Hepatocyte (in vitro differentiated cells): Measurements from ENCODE around the gene IL16. TPM values are rescaled to one million over a fixed set of nuclear protein-coding genes. Genes with fewer than 3 reads are reported as not detected.
A peak's percentile ranks its signal among the peaks of the same experiment; 100 is the strongest.

Experiments used
- DNase-seq: peaks from one replicate; pipeline ENCODE4 v3.0.0-alpha.2; 2016; ENCODE audit warnings: low spot score
- H2AFZ ChIP-seq: fragments of 200-600 bp; sonication (generic); 2 replicates; pipeline ENCODE4 v1.6.0; 2016; ENCODE audit warnings: antibody characterized with exemption, mild to moderate bottlenecking
- H3K27ac ChIP-seq: fragments of 200-600 bp; sonication (generic); 2 replicates; pipeline ENCODE4 v1.5.1; 2016; ENCODE audit warnings: mild to moderate bottlenecking
- H3K27me3 ChIP-seq: fragments of 200-600 bp; sonication (generic); 2 replicates; pipeline ENCODE4 v1.6.1; 2016
- H3K36me3 ChIP-seq: fragments of 200-600 bp; sonication (generic); replicated peaks from 2 replicates; pipeline ENCODE4 v1.5.1; 2016; ENCODE audit warnings: low read depth; ENCODE audit not compliant: insufficient read depth
- H3K4me1 ChIP-seq: fragments of 200-600 bp; sonication (generic); 2 replicates; pipeline ENCODE4 v1.5.1; 2016; ENCODE audit warnings: mild to moderate bottlenecking, moderate library complexity; ENCODE audit not compliant: insufficient read depth
- H3K4me2 ChIP-seq: fragments of 200-600 bp; sonication (generic); 2 replicates; pipeline ENCODE4 v1.6.0; 2016
- H3K4me3 ChIP-seq: fragments of 200-600 bp; sonication (generic); 2 replicates; pipeline ENCODE4 v1.5.1; 2016; ENCODE audit warnings: mild to moderate bottlenecking
- H3K79me2 ChIP-seq: fragments of 200-600 bp; sonication (generic); 2 replicates; pipeline ENCODE4 v1.6.0; 2017; ENCODE audit warnings: mild to moderate bottlenecking
- H3K9me2 ChIP-seq: fragments of 200-600 bp; sonication (generic); replicated peaks from 2 replicates; pipeline ENCODE4 v1.6.0; 2017; ENCODE audit warnings: mild to moderate bottlenecking; ENCODE audit not compliant: insufficient read depth
- H3K9me3 ChIP-seq: fragments of 200-600 bp; sonication (generic); 2 replicates; pipeline ENCODE4 v1.5.1; 2016; ENCODE audit warnings: low read depth, mild to moderate bottlenecking
- H4K20me1 ChIP-seq: fragments of 200-600 bp; sonication (generic); 2 replicates; pipeline ENCODE4 v1.6.0; 2016; ENCODE audit warnings: mild to moderate bottlenecking; ENCODE audit not compliant: insufficient read depth, poor library complexity, severe bottlenecking
- CTCF ChIP-seq: fragments of 200-600 bp; sonication (generic); IDR thresholded peaks from 2 replicates; pipeline ENCODE4 v1.5.1; 2016; ENCODE audit warnings: antibody characterized with exemption, mild to moderate bottlenecking; ENCODE audit not compliant: poor library complexity
- EZH2 ChIP-seq: fragments of 200-600 bp; sonication (generic); IDR thresholded peaks from 2 replicates; pipeline ENCODE4 v1.6.1; 2016; ENCODE audit warnings: antibody characterized with exemption, mild to moderate bottlenecking, borderline replicate concordance
- EZH2phosphoT487 ChIP-seq: fragments of 200-600 bp; sonication (generic); IDR thresholded peaks from one replicate; pipeline ENCODE4 v1.6.1; 2018; ENCODE audit warnings: antibody characterized with exemption, mild to moderate bottlenecking, low read depth, moderate library complexity; ENCODE audit not compliant: unreplicated experiment, severe bottlenecking
- WGBS: methylation state at CpG from one replicate; pipeline ENCODE4 v1.1.6; 2016; ENCODE audit warnings: low lambda C conversion rate; ENCODE audit errors: missing lambda C conversion rate; 5-methylcytosine and 5-hydroxymethylcytosine counted together
- polyA plus RNA-seq: library from polyadenylated mRNA; unstranded; fragments of >200 nt; fragmentation: Nextera tagmentation; extraction: Ambion mirVana; gene quantifications from 2 replicates; pipeline ENCODE4 v1.2.1, GENCODE V29; 2016
- total RNA-seq: library from RNA; depleted of rRNA; stranded (reverse); fragments of >200 nt; gene quantifications from 2 replicates; pipeline ENCODE4 v1.2.3, GENCODE V29; 2014

Gene IL16
- total and polyA plus RNA-seq, 2 experiments from 2014 or later, result 1.1 to 2.4 TPM

DNA sequence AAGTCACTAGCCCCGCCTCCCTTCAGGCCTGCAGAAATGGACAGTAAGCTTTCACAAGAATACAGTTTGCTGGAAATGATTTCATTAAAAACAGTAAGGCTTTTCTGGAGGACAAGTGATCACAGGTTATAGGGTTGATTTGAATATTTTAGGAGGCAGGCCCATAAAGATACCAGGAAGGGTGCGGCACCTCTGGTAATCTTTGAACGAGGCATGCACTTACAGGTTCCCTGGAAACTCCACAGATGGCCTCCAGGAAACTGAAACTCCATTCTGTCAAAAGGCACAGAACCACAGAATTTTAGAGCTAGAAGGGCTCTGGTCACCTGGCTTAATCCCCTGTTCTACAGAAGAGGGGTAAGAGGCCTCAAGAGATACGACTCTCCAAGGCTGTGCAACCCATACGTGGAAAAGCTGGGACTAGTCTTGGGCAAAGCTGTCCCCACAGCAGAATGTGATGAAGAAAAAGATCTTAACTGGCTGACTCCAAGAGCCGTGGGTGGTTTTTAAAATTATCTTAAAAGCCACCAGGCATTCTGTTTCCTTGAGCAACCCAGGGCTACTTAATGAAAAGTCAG, 126.1 kb downstream of the IL16 start:
- no peak overlapping the region for H3K4me3 ChIP-seq
- H3K27me3 ChIP-seq, result no peaks in the 10 kb centered on the region
- H3K36me3 ChIP-seq, result no peaks in the 10 kb centered on the region
- peak overlapping the region; percentile 66 for H3K27ac ChIP-seq
- no peaks in the 10 kb centered on the region for H4K20me1 ChIP-seq
- H3K4me1 ChIP-seq, result no peaks in the 10 kb centered on the region
- 67% methylated on average over 6 of the region's 6 CpGs for WGBS
- peak overlapping the region; percentile 77 for H3K4me2 ChIP-seq
- no peaks in the 10 kb centered on the region for H3K79me2 ChIP-seq
- no peaks in the 10 kb centered on the region for H3K9me2 ChIP-seq
- H2AFZ ChIP-seq, result no peak overlapping the region
- H3K9me3 ChIP-seq, result no peaks in the 10 kb centered on the region
- no peak for TF ChIP-seq CTCF
- TF ChIP-seq EZH2phosphoT487, result no peak
- TF ChIP-seq EZH2, result no peak
- DNase-seq, result no peak

- H3K27ac ChIP-seq, result peak overlapping the region; percentile 66
Measured at GRCh38 chr15:81323559-81323943, 126.9 kb downstream of the IL16 start.

GRCh38 chr15:81323944-81324881, 127.5 kb downstream of the IL16 start, which contains the start of gene STARD5:
Gene STARD5 (minus strand): TSS chr15:81324141. CDS start chr15:81324099, 42 bp downstream.
- WGBS, result 3% methylated on average over 67 of the region's 67 CpGs
- H4K20me1 ChIP-seq, result no peaks in the 10 kb centered on the region
- H3K36me3 ChIP-seq, result no peaks in the 10 kb centered on the region
- H3K4me1 ChIP-seq, result no peaks in the 10 kb centered on the region
- H3K27me3 ChIP-seq, result no peaks in the 10 kb centered on the region
- H3K4me3 ChIP-seq, result peak within 1 kb of the TSS; percentile 60
- no peaks in the 10 kb centered on the region for H3K9me3 ChIP-seq
- peak within 1 kb of the TSS; percentile 77 for H3K4me2 ChIP-seq
- H3K79me2 ChIP-seq, result no peaks in the 10 kb centered on the region
- TF ChIP-seq CTCF (no peak), EZH2phosphoT487 (no peak), EZH2 (no peak)
- peak within 1 kb of the TSS; percentile 58 for H2AFZ ChIP-seq
- DNase-seq, result peak; percentile 99
- peak within 1 kb of the TSS; percentile 66 for H3K27ac ChIP-seq
- H3K9me2 ChIP-seq, result no peaks in the 10 kb centered on the region

More at GRCh38 chr15:81323559-81323943, 126.9 kb downstream of the IL16 start:
- 11% methylated on average over 4 of the region's 4 CpGs for WGBS
- H3K79me2 ChIP-seq, result no peaks in the 10 kb centered on the region
- H3K27me3 ChIP-seq, result no peaks in the 10 kb centered on the region
- DNase-seq, result no peak
- peak overlapping the region; percentile 60 for H3K4me3 ChIP-seq
- H3K9me2 ChIP-seq, result no peaks in the 10 kb centered on the region
- TF ChIP-seq CTCF (no peak), EZH2 (no peak)
- H3K36me3 ChIP-seq, result no peaks in the 10 kb centered on the region
- H4K20me1 ChIP-seq, result no peaks in the 10 kb centered on the region
- H2AFZ ChIP-seq, result peak overlapping the region; percentile 46
- H3K4me2 ChIP-seq, result peak overlapping the region; percentile 77
- no peaks in the 10 kb centered on the region for H3K9me3 ChIP-seq
- H3K4me1 ChIP-seq, result no peaks in the 10 kb centered on the region
